ENCODE data around the gene MCF2L2. TPM values are rescaled to one million over a fixed set of nuclear protein-coding genes. Genes with fewer than 3 reads are reported as not detected.
A peak's percentile ranks its signal among the peaks of the same experiment; 100 is the strongest.

The MCF2L2 gene
- total RNA-seq, 1 donor, result under 0.01 TPM

DNA sequence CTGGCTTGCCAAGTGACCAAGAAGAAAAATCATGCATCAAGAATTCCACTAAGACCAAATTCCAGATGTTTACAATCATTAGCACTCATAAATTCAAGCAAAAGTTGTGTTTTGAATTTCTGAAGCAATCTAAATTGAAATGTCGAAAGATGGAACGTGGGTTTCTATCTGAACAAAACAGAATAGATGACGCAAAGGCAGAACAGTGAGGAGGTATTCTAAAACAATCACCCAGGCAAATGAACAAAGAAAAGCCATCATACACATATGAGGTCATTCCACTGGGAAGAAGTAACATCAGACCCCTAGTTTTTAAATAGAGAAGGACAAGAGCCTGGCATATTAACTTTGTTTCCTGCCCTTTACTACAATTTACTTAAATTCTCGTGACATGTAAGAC, 58.0 kb downstream of the MCF2L2 start:
- peaks cover 8% of the 10 kb centered on the region for H3K4me1 ChIP-seq (ENCODE audit: insufficient read depth, low read length)
- H3K27ac ChIP-seq (ENCODE audit: low read depth, low read length), result peak overlapping the region; percentile 36
- no peaks in the 10 kb centered on the region for H3K79me2 ChIP-seq (ENCODE audit: insufficient read depth, low read length)
- no peak overlapping the region for H2AFZ ChIP-seq (ENCODE audit: low read length)
- H3K4me3 ChIP-seq (ENCODE audit: insufficient read depth, low read length), result no peak overlapping the region
- no peak for DNase-seq (ENCODE audit: insufficient read length, low spot score, missing footprints)
- TF ChIP-seq, protein P1, sequence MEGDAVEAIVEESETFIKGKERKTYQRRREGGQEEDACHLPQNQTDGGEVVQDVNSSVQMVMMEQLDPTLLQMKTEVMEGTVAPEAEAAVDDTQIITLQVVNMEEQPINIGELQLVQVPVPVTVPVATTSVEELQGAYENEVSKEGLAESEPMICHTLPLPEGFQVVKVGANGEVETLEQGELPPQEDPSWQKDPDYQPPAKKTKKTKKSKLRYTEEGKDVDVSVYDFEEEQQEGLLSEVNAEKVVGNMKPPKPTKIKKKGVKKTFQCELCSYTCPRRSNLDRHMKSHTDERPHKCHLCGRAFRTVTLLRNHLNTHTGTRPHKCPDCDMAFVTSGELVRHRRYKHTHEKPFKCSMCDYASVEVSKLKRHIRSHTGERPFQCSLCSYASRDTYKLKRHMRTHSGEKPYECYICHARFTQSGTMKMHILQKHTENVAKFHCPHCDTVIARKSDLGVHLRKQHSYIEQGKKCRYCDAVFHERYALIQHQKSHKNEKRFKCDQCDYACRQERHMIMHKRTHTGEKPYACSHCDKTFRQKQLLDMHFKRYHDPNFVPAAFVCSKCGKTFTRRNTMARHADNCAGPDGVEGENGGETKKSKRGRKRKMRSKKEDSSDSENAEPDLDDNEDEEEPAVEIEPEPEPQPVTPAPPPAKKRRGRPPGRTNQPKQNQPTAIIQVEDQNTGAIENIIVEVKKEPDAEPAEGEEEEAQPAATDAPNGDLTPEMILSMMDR (IDR thresholded peaks at IDR 0.05; ENCODE audit: extremely low read depth, low read depth, low read length), result no peak
- H3K9me3 ChIP-seq (ENCODE audit: low read depth, low read length), result no peaks in the 10 kb centered on the region
- H3K27me3 ChIP-seq (ENCODE audit: insufficient read depth, low read length), result no peaks in the 10 kb centered on the region
- H3K4me2 ChIP-seq (ENCODE audit: insufficient read depth, low read length), result no peak overlapping the region
- no peaks in the 10 kb centered on the region for H4K20me1 ChIP-seq (ENCODE audit: insufficient read depth, low read length)
- no peaks in the 10 kb centered on the region for H3K36me3 ChIP-seq (ENCODE audit: insufficient read depth, low read length)

DNA sequence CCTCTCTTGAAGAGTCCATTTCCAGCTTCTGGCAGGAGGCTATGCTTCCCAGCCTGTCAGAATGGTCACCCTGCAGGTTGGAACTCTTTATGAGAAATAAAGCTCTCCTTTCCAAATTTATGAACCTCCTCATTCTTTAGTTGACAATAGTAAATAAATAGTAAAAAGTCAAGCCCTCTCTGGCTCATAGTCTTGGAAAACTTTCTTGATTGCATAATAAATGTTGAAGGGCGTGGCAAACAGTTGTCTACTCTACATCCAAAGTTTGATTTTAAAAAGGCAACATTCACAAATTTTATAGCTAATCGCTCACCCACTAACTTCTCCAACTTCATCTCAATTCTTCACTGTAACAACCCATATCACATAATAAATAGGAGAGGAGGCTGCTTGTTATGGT, 58.8 kb downstream of the MCF2L2 start:
- Histone ChIP-seq H4K20me1 (ENCODE audit: insufficient read depth, low read length) (no peaks in the 10 kb centered on the region), H3K9me3 (ENCODE audit: low read depth, low read length) (no peaks in the 10 kb centered on the region), H3K4me2 (ENCODE audit: insufficient read depth, low read length) (no peak overlapping the region), H3K27ac (ENCODE audit: low read depth, low read length) (no peak overlapping the region), H3K79me2 (ENCODE audit: insufficient read depth, low read length) (no peaks in the 10 kb centered on the region), H3K27me3 (ENCODE audit: insufficient read depth, low read length) (no peaks in the 10 kb centered on the region), H3K36me3 (ENCODE audit: insufficient read depth, low read length) (no peaks in the 10 kb centered on the region), H3K4me1 (ENCODE audit: insufficient read depth, low read length) (peaks cover 8% of the 10 kb centered on the region), H3K4me3 (ENCODE audit: insufficient read depth, low read length) (no peak overlapping the region), H2AFZ (ENCODE audit: low read length) (no peak overlapping the region)
- DNase-seq (ENCODE audit: insufficient read length, low spot score, missing footprints), result no peak
- TF ChIP-seq, protein P1 (IDR thresholded peaks at IDR 0.05; ENCODE audit: extremely low read depth, low read depth, low read length), result no peak

DNA sequence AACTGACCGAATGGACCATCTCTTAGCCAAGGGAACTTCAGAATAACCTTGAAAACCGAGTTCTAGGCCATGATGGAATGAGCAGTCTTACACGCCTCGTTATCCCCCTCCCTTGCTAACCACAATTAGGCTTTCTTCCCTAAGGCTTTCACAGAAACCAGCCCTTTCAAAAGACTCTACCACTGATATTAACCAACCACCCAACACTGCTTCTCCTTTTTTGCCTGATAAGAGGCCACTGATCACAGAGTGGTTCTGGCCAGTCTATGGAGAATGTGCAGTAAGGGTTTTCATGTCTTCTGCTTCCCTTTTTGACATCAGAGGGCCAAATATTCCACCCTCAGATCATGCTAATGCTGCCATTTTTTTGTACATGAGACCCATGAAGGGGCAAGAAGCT, 59.3 kb downstream of the MCF2L2 start:
- H2AFZ ChIP-seq (ENCODE audit: low read length), result no peak overlapping the region
- DNase-seq (ENCODE audit: insufficient read length, low spot score, missing footprints), result no peak

DNA sequence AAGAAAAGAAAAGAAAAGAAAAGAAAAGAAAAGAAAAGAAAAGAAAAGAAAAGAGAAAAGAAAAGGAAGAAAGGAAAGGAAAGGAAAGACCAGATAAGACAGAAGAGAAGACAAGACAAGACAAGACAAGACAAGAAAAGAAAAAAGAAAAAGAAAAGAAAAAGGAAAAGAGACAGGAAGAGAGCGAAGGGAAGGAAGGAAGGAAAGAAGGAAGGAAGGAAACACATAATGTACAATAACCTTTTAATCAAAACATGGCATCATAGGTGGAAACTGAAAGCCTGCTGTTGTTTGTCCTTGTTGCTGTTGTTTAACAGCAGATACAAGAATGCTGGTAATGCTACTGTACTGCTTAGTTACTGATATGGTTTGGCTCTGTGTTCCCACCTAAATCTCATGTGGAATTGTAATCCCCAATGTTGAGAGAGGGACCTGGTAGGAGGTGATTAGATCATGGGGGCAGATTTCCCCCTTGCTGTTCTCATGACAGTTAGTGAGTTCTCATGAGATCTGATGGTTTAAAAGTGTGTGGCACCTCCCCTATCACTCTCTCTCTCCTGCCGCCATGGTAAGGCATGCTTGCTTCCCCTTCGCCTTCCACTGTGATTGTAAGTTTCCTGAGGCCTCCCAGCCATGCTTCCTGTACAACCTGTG, 67.3 kb downstream of the MCF2L2 start:
- H3K9me3 ChIP-seq (ENCODE audit: low read depth, low read length), result no peaks in the 10 kb centered on the region
- no peak overlapping the region for H2AFZ ChIP-seq (ENCODE audit: low read length)
- H3K36me3 ChIP-seq (ENCODE audit: insufficient read depth, low read length), result no peaks in the 10 kb centered on the region
- H3K4me2 ChIP-seq (ENCODE audit: insufficient read depth, low read length), result no peak overlapping the region
- H3K4me3 ChIP-seq (ENCODE audit: insufficient read depth, low read length), result no peak overlapping the region
- peaks cover 3% of the 10 kb centered on the region for H3K27me3 ChIP-seq (ENCODE audit: insufficient read depth, low read length)
- no peak for DNase-seq (ENCODE audit: insufficient read length, low spot score, missing footprints)
- TF ChIP-seq, protein P1 (IDR thresholded peaks at IDR 0.05; ENCODE audit: extremely low read depth, low read depth, low read length), result no peak
- no peaks in the 10 kb centered on the region for H3K4me1 ChIP-seq (ENCODE audit: insufficient read depth, low read length)
- no peak overlapping the region for H3K27ac ChIP-seq (ENCODE audit: low read depth, low read length)
- no peaks in the 10 kb centered on the region for H3K79me2 ChIP-seq (ENCODE audit: insufficient read depth, low read length)
- no peaks in the 10 kb centered on the region for H4K20me1 ChIP-seq (ENCODE audit: insufficient read depth, low read length)

More for the DNA sequence above, 59.3 kb downstream of the MCF2L2 start:
- H3K4me1 ChIP-seq (ENCODE audit: insufficient read depth, low read length), result peaks cover 8% of the 10 kb centered on the region
- H3K27me3 ChIP-seq (ENCODE audit: insufficient read depth, low read length), result no peaks in the 10 kb centered on the region
- no peaks in the 10 kb centered on the region for H3K9me3 ChIP-seq (ENCODE audit: low read depth, low read length)
- TF ChIP-seq, protein P1 (IDR thresholded peaks at IDR 0.05; ENCODE audit: extremely low read depth, low read depth, low read length), result no peak
- no peak overlapping the region for H3K4me2 ChIP-seq (ENCODE audit: insufficient read depth, low read length)
- H4K20me1 ChIP-seq (ENCODE audit: insufficient read depth, low read length), result no peaks in the 10 kb centered on the region
- H3K36me3 ChIP-seq (ENCODE audit: insufficient read depth, low read length), result no peaks in the 10 kb centered on the region
- no peaks in the 10 kb centered on the region for H3K79me2 ChIP-seq (ENCODE audit: insufficient read depth, low read length)
- no peak overlapping the region for H3K4me3 ChIP-seq (ENCODE audit: insufficient read depth, low read length)
- no peak overlapping the region for H3K27ac ChIP-seq (ENCODE audit: low read depth, low read length)

All from osteoblast (primary cell).